ENCODE results near the gene NADSYN1.

DNA sequence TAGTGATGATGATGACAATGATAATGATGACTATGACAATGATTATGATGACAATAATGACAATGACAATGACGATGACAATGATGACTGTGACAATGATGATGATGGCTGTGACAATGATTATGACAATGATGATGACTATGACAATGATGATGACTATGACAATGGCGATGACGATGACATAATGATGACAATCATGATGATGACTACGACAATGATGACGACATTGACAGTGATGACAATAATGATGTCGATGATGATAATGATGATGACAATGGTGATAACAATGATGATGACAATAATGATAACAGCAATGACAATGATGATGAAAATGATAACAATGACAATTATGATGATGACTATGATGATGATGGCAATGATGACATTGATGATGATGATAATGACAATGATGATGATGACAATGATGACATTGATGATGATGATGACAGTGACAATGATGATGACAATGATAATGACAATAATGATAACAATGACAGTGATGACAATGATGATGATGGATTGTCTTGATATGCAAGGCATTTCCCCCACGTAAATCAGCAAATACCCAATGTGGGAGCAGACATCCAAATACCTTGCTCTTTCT lies 42.5 kb upstream of the NADSYN1 start:
- no peak for TF ChIP-seq POLR2A (IDR thresholded peaks at IDR 0.05)
- TF ChIP-seq, protein P1, sequence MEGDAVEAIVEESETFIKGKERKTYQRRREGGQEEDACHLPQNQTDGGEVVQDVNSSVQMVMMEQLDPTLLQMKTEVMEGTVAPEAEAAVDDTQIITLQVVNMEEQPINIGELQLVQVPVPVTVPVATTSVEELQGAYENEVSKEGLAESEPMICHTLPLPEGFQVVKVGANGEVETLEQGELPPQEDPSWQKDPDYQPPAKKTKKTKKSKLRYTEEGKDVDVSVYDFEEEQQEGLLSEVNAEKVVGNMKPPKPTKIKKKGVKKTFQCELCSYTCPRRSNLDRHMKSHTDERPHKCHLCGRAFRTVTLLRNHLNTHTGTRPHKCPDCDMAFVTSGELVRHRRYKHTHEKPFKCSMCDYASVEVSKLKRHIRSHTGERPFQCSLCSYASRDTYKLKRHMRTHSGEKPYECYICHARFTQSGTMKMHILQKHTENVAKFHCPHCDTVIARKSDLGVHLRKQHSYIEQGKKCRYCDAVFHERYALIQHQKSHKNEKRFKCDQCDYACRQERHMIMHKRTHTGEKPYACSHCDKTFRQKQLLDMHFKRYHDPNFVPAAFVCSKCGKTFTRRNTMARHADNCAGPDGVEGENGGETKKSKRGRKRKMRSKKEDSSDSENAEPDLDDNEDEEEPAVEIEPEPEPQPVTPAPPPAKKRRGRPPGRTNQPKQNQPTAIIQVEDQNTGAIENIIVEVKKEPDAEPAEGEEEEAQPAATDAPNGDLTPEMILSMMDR (IDR thresholded peaks at IDR 0.05), result no peak

Data from gastroesophageal sphincter (tissue), 3 donors.